ENCODE measurements around the gene DEDD2.
A peak's percentile ranks its signal among the peaks of the same experiment; 100 is the strongest.

DEDD2 gene

DNA sequence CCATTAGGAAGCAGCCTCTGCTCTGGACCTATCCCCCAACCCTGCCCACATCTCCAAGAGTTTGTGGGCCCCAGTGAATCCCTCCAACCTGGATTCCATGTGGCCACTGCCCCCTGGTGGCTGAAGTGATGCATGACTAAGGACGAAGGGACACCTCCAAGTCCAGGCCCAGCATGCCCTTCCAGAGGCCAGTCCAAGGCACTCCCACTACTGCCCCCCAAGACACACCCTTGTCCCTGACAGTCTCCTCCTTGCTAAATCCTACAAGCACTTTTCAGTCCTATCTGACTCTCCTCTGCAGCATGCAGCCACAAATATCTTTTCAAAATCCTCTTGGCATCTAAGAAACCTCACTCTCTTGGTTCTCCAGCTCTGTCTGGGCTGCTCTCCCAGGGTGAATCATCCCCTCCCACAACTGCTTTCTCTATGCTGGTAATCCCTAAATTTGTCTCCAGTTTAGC lies 33.0 kb downstream of the DEDD2 start:
- DNase-seq (ENCODE audit: low read depth), result peak; percentile 86
- peak; percentile 95 for TF ChIP-seq CTCF (conservative IDR thresholded peaks at IDR 0.05; ENCODE audit: low read depth, low read length)

GRCh38 chr19:42178791-42179674 lies 38.4 kb downstream of the DEDD2 start:
- DNase-seq (ENCODE audit: low read depth), result no peak
- peak; percentile 64 for TF ChIP-seq CTCF (conservative IDR thresholded peaks at IDR 0.05; ENCODE audit: low read depth, low read length)
- H3K4me3 ChIP-seq (ENCODE audit: low read depth, low read length), result no peak overlapping the region

More for the DNA sequence above, 33.0 kb downstream of the DEDD2 start:
- H3K4me3 ChIP-seq (ENCODE audit: low read depth, low read length), result no peak overlapping the region

DNA sequence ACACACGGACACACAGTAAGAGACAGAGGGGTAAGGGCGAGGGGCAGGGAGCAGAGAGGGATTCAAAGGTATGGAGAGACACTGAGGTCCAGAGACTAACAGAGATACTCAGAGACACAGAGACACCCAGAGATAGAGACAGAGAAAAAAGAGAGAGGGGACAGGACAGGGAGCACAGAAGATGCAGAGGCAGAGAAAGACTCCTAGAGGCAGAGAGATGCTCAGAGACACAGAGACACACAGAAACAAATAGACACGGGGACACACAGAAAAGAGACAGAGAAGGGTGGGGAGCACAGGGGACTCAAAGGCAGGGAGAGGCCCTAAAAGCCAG lies 39.8 kb downstream of the DEDD2 start:
- no peak for DNase-seq (ENCODE audit: low read depth)
- TF ChIP-seq CTCF (conservative IDR thresholded peaks at IDR 0.05; ENCODE audit: low read depth, low read length), result no peak
- H3K4me3 ChIP-seq (ENCODE audit: low read depth, low read length), result no peak overlapping the region

DNA sequence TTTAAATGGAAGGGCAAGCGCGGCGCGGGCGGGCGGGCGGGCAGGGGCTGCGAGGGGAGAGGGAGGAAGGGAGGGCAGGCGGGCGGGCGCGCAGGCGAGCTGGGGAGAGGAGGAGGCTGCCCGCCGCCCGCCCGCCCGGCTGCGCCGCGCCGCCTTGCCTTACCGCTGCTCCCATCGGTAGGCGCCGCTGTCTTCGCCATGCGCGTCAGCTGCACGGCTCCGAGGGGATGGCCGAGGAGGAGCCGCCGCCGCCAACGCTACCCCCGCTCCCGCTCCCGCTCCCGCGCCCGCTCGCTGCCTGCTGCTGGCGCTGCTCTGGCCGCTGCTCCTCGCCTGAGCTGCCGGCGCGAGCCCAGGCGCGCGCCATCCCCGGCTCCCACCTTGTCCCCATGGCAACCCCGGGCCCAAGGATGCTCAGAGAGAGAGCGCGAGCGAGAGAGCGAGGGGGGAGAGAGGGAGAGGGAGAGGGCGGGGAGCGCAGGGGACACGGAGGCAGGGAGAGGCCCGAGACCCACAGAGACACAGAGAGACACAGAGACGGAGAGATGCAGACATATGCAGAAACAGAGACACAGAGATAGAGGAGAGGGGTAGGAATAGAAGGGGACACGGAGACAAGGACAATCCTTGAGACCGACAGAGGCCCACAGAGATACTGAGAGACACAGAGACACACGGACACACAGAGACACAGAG lies 40.3 kb downstream of the DEDD2 start:
- peak overlapping the region; percentile 49 for H3K4me3 ChIP-seq (ENCODE audit: low read depth, low read length)
- DNase-seq (ENCODE audit: low read depth), result peak; percentile 77
- TF ChIP-seq CTCF (conservative IDR thresholded peaks at IDR 0.05; ENCODE audit: low read depth, low read length), result peak; percentile 40

GRCh38 chr19:42176649-42176989 lies 40.9 kb downstream of the DEDD2 start:
- no peak for TF ChIP-seq CTCF (conservative IDR thresholded peaks at IDR 0.05; ENCODE audit: low read depth, low read length)
- DNase-seq (ENCODE audit: low read depth), result no peak
- peak overlapping the region; percentile 49 for H3K4me3 ChIP-seq (ENCODE audit: low read depth, low read length)

- no peak for TF ChIP-seq CTCF (conservative IDR thresholded peaks at IDR 0.05; ENCODE audit: low read depth, low read length)
- DNase-seq (ENCODE audit: low read depth), result peak; percentile 47
Observed at GRCh38 chr19:42175952-42176648, 41.4 kb downstream of the DEDD2 start.

More at GRCh38 chr19:42175952-42176648, 41.4 kb downstream of the DEDD2 start:
- H3K4me3 ChIP-seq (ENCODE audit: low read depth, low read length), result peak overlapping the region; percentile 49

Data from choroid plexus epithelial cell (primary cell).